HG03378 (cell line): ENCODE measurements around the gene KCND2.

Experiments
- ATAC-seq: cut with Tn5 transposase; IDR thresholded peaks from one replicate; pipeline ENCODE4 v1.9.1; 2021; ENCODE audit warnings: mild to moderate bottlenecking, moderate library complexity; ENCODE audit not compliant: unreplicated experiment

The KCND2 gene

GRCh38 chr7:120797026-120797645 is 524.2 kb downstream of the KCND2 start:
- ATAC-seq, result no peak

- no peak for ATAC-seq
Observed at GRCh38 chr7:120799147-120799546, 526.2 kb downstream of the KCND2 start.
